Measurements from ENCODE around the gene RAG2.

GRCh38 chr11:36627006-36627405, 29.0 kb upstream of the RAG2 start:
- TF ChIP-seq CTCF (IDR thresholded peaks at IDR 0.05) (no peak), POLR2AphosphoS5 (IDR thresholded peaks at IDR 0.05) (no peak), EP300 (IDR thresholded peaks at IDR 0.05) (no peak), POLR2A (IDR thresholded peaks at IDR 0.05) (no peak)

Measured in stomach (tissue), 4 donors.